Tongue (tissue), 2 donors: ENCODE measurements around the gene ANO10. TPM values are rescaled to one million over a fixed set of nuclear protein-coding genes. Genes with fewer than 3 reads are reported as not detected.
"Not testable (repeated sequence)": the region's sequence is repeated elsewhere in the genome, so short reads cannot be mapped to it uniquely, and the experiment has no call there.

Experiments
- DNase-seq: peaks from one replicate; pipeline ENCODE4 v3.0.0-alpha.2; 2015
- total RNA-seq: library from RNA; depleted of rRNA; stranded (reverse); fragments of >200 nt; gene quantifications from one replicate; pipeline ENCODE4 v1.2.3, GENCODE V29; 2014

Gene ANO10
- total RNA-seq, result 28.9 TPM

GRCh38 chr3:43621656-43622432 is at the start of gene ANO10:
Gene ANO10, minus strand, starts transcription at chr3:43622011. Its CDS starts 16,159 bp downstream, at chr3:43605852.
- peak; percentile 99 for DNase-seq

GRCh38 chr3:43670635-43671522 is 49.1 kb upstream of the ANO10 start:
- DNase-seq, result no peak

- not testable (repeated sequence) for DNase-seq
Observed at GRCh38 chr3:43665011-43665410, 43.2 kb upstream of the ANO10 start.

- DNase-seq, result not testable (repeated sequence)
Observed at GRCh38 chr3:43661376-43661775, 39.6 kb upstream of the ANO10 start.

- DNase-seq, result no peak
Observed at GRCh38 chr3:43659250-43659880, 37.6 kb upstream of the ANO10 start.

GRCh38 chr3:43656390-43656789 is 34.6 kb upstream of the ANO10 start:
- DNase-seq, result not testable (repeated sequence)

- no peak for DNase-seq
Observed at GRCh38 chr3:43650345-43650744, 28.5 kb upstream of the ANO10 start.

- no peak for DNase-seq
Observed at GRCh38 chr3:43649365-43649968, 27.7 kb upstream of the ANO10 start.

GRCh38 chr3:43648957-43649356 is 27.1 kb upstream of the ANO10 start:
- DNase-seq, result no peak

- DNase-seq, result no peak
Observed at GRCh38 chr3:43647331-43648166, 25.7 kb upstream of the ANO10 start.

- DNase-seq, result no peak
Observed at GRCh38 chr3:43644443-43644842, 22.6 kb upstream of the ANO10 start.

GRCh38 chr3:43641306-43642114 is 19.7 kb upstream of the ANO10 start:
- no peak for DNase-seq

GRCh38 chr3:43640681-43641080 is 18.9 kb upstream of the ANO10 start:
- no peak for DNase-seq

- DNase-seq, result no peak
Observed at GRCh38 chr3:43638594-43639447, 17.0 kb upstream of the ANO10 start.

GRCh38 chr3:43637702-43638101 is 15.9 kb upstream of the ANO10 start:
- DNase-seq, result no peak

- DNase-seq, result no peak
Observed at GRCh38 chr3:43632986-43633385, 11.2 kb upstream of the ANO10 start.

- peak; percentile 70 for DNase-seq
Observed at GRCh38 chr3:43632269-43632733, 10.5 kb upstream of the ANO10 start.

- no peak for DNase-seq
Observed at GRCh38 chr3:43629741-43630140, 7.9 kb upstream of the ANO10 start.

GRCh38 chr3:43629257-43629656 is 7.4 kb upstream of the ANO10 start:
- DNase-seq, result no peak
